ENCODE data around the gene ZDHHC5.
"Not testable (repeated sequence)": the region's sequence is repeated elsewhere in the genome, so short reads cannot be mapped to it uniquely, and the experiment has no call there.

Gene ZDHHC5

DNA sequence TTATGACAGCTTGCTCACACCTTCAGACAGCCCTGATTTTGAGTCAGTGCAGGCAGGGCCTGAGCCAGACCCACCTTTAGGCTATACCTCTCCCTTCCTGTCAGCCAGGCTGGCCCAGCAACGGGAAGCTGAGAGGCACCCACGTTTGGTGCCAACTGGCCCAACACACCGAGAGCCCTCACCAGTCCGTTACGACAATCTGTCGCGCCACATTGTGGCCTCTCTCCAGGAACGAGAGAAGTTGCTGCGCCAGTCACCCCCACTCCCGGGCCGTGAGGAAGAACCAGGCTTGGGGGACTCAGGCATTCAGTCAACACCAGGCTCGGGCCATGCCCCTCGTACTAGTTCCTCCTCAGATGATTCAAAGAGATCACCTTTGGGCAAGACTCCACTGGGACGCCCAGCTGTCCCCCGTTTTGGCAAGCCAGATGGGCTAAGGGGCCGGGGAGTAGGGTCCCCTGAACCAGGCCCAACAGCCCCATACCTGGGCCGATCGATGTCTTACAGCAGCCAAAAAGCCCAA, 31.0 kb downstream of the ZDHHC5 start:
- no peak for DNase-seq

GRCh38 chr11:57699813-57700212, 31.9 kb downstream of the ZDHHC5 start:
- no peak for TF ChIP-seq CTCF (IDR thresholded peaks at IDR 0.05; ENCODE audit: low read depth, low read length)
- no peak overlapping the region for H3K4me3 ChIP-seq (ENCODE audit: low read depth, low read length)
- DNase-seq, result no peak
- H3K36me3 ChIP-seq, result peaks cover 12% of the 10 kb centered on the region
- H3K4me1 ChIP-seq, result no peaks in the 10 kb centered on the region
- no peaks in the 10 kb centered on the region for H3K27me3 ChIP-seq
- H3K9me3 ChIP-seq, result no peaks in the 10 kb centered on the region

More for the DNA sequence above, 31.0 kb downstream of the ZDHHC5 start:
- no peaks in the 10 kb centered on the region for H3K27me3 ChIP-seq
- peaks cover 12% of the 10 kb centered on the region for H3K36me3 ChIP-seq
- H3K4me3 ChIP-seq (ENCODE audit: low read depth, low read length), result no peak overlapping the region
- H3K4me1 ChIP-seq, result no peaks in the 10 kb centered on the region
- H3K9me3 ChIP-seq, result no peaks in the 10 kb centered on the region
- no peak for TF ChIP-seq CTCF (IDR thresholded peaks at IDR 0.05; ENCODE audit: low read depth, low read length)

GRCh38 chr11:57700425-57700824, 32.5 kb downstream of the ZDHHC5 start:
- Histone ChIP-seq H3K4me1 (no peaks in the 10 kb centered on the region), H3K9me3 (no peaks in the 10 kb centered on the region), H3K27me3 (no peaks in the 10 kb centered on the region), H3K36me3 (peaks cover 12% of the 10 kb centered on the region), H3K4me3 (ENCODE audit: low read depth, low read length) (no peak overlapping the region)
- no peak for DNase-seq
- TF ChIP-seq CTCF (IDR thresholded peaks at IDR 0.05; ENCODE audit: low read depth, low read length), result no peak

DNA sequence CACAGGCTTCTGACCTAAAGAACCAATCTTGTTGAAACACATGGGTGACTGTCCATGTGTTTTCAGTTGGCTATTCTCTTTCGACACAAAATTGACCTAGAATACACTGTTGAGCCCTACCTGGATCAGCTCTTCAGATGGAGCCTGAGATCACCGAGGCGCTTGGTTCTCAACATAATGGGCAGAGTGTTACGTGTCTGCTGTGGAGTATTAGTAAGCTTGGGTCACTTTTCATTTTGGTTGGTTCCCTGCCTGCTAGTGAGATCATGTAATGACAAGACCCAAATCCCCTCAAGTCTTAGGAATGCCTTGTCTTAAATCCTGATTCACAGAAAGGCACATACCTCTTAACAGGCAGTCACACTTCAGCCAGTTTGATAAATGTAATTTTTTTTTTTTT, 35.4 kb downstream of the ZDHHC5 start:
- Histone ChIP-seq H3K9me3 (no peaks in the 10 kb centered on the region), H3K4me3 (ENCODE audit: low read depth, low read length) (no peak overlapping the region), H3K36me3 (peaks cover 12% of the 10 kb centered on the region), H3K27me3 (no peaks in the 10 kb centered on the region), H3K4me1 (no peaks in the 10 kb centered on the region)
- DNase-seq, result no peak
- TF ChIP-seq CTCF (IDR thresholded peaks at IDR 0.05; ENCODE audit: low read depth, low read length), result no peak

GRCh38 chr11:57704932-57705331, 37.0 kb downstream of the ZDHHC5 start:
- Histone ChIP-seq H3K27me3 (no peaks in the 10 kb centered on the region), H3K9me3 (no peaks in the 10 kb centered on the region), H3K36me3 (peaks cover under 1% of the 10 kb centered on the region; the same call in 1 of the 2 replicates), H3K4me1 (no peaks in the 10 kb centered on the region), H3K4me3 (ENCODE audit: low read depth, low read length) (no peak overlapping the region)
- DNase-seq, result no peak
- no peak for TF ChIP-seq CTCF (IDR thresholded peaks at IDR 0.05; ENCODE audit: low read depth, low read length)

DNA sequence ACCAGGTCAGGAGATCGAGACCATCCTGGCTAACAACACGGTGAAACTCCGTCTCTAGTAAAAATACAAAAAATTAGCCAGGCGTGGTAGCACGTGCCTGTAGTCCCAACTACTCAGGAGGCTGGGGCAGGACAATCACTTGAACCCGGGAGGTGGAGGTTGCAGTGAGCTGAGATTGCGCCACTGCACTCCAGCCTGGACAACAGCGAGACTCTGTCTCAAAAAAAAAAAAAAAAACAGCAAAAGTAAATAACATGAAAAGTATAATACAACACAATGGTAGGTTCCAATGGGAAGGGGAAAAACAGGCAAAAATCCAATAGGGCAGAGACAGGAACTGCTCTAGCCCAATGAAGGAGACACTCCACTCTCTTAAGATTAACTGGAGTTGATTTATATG, 37.5 kb downstream of the ZDHHC5 start:
- not testable (repeated sequence) for H3K27me3 ChIP-seq; H3K36me3 ChIP-seq; DNase-seq; H3K4me3 ChIP-seq (ENCODE audit: low read depth, low read length); H3K9me3 ChIP-seq; H3K4me1 ChIP-seq
